Measurements from ENCODE around the gene SLCO1A2.

The SLCO1A2 gene

DNA sequence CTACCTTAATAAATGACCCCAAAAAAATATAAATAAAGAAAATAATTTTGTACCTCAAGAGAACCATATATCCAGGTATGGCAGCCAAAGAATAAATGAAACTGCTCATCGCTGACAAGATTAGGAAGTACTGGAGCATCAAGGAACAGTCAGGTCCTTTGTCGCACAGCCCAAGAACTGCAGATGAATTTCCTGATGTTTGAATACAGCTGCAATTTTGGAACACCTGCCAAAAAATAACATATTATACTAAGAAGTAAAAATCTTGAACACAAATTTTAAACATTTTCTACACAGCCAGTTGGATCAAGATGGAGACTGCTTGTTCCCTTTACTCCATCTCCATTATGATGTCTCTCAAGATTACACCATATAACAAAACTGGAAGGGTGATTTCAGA lies 42.6 kb downstream of the SLCO1A2 start:
- Mint-ChIP-seq H3K9me3 (no peaks in the 10 kb centered on the region), H3K27ac (no peak overlapping the region), H3K36me3 (no peaks in the 10 kb centered on the region), H3K27me3 (no peaks in the 10 kb centered on the region), H3K4me3 (no peak overlapping the region), H3K4me1 (peaks cover 7% of the 10 kb centered on the region)
- ATAC-seq = no peak

DNA sequence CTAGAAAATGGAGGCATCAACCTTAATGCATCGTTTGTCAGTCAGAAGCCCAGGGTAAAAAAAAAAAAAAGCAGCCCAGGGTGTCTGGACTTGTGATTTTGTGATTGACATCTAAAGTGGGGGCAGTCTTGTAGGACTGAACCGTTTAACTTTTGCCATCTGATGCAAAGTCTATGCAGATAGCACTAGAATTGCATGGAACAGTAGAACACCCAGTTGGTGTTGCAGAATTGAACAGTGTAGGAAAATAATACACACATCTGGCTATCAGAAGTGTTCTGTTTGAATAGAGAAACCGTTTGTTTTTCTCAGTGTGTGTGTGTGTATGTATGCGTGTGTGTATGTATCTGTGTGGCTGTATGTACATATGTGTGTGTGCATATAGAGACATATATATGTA lies 45.0 kb downstream of the SLCO1A2 start:
- ATAC-seq = no peak
- no peaks in the 10 kb centered on the region for H3K9me3 Mint-ChIP-seq
- no peaks in the 10 kb centered on the region for H3K27me3 Mint-ChIP-seq
- H3K36me3 Mint-ChIP-seq = no peaks in the 10 kb centered on the region
- no peak overlapping the region for H3K4me3 Mint-ChIP-seq
- no peak overlapping the region for H3K27ac Mint-ChIP-seq
- no peaks in the 10 kb centered on the region for H3K4me1 Mint-ChIP-seq

DNA sequence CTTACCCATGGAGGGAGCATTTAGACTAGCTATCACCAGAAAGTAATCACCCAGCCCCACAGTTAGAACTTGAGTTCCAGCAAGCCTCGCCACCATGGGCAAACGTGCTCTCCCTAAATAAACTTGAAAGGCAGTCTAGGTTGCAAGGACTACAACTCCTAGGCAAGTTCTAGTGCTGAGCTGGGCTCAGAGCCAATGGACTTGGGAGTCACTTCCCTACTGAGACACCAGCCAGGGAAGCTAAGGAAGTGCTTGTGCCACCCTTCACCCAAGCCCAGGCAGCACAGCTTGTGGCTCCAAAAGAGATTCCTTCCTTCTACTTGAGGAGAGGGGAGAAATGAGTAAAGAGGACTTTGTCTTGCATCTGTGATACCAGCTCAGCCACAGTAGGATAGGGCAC lies 57.9 kb downstream of the SLCO1A2 start:
- H3K4me1 Mint-ChIP-seq = no peaks in the 10 kb centered on the region
- ATAC-seq = no peak
- H3K9me3 Mint-ChIP-seq = no peaks in the 10 kb centered on the region
- no peak overlapping the region for H3K4me3 Mint-ChIP-seq
- H3K36me3 Mint-ChIP-seq = no peaks in the 10 kb centered on the region
- peaks cover 42% of the 10 kb centered on the region for H3K27me3 Mint-ChIP-seq
- no peak overlapping the region for H3K27ac Mint-ChIP-seq

DNA sequence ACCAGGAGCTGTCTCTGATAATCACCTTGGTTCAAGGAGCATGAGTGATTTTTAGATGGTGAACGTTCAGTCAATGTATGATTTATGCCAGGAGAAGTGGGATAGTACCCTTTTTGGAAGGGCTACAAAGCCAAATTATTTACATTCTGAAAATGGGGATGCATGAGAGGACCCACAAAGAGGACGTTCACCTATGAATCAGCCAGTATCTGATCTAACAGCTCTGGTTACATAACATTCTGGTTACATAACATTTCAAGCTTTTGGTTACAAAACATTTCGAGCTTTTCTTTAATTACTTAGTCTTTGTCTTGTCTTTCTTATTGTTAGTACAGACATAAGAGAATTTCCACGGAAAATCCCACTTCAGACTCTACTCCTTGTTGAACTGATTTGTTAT lies 68.8 kb downstream of the SLCO1A2 start:
- no peak for ATAC-seq
- Mint-ChIP-seq H3K27me3 (peaks cover 9% of the 10 kb centered on the region), H3K36me3 (peaks cover 6% of the 10 kb centered on the region), H3K27ac (no peak overlapping the region), H3K4me3 (no peak overlapping the region), H3K9me3 (peaks cover 11% of the 10 kb centered on the region), H3K4me1 (no peaks in the 10 kb centered on the region)

DNA sequence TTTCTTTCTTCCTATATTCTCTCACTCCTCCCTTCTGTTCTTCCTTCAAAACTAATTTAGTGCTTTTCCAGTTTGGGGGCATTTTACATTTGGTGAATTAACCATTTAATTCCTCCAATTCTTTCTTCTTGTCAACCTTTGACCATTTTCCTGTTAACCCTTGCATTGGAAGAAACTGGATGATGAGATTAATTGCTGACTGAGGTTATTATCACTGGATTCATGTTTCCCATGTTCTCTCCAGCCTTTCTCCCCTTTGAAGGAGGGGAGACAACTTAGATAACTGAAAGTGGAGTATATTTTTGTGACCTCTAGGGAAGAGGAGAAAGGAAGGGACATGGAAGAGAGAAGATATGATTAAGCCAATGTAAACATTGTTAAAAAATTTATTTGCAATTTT lies 70.5 kb downstream of the SLCO1A2 start:
- Mint-ChIP-seq H3K27me3 (peaks cover 9% of the 10 kb centered on the region), H3K9me3 (peaks cover 19% of the 10 kb centered on the region), H3K27ac (no peak overlapping the region), H3K4me1 (no peaks in the 10 kb centered on the region), H3K36me3 (peaks cover 6% of the 10 kb centered on the region), H3K4me3 (no peak overlapping the region)
- no peak for ATAC-seq

DNA sequence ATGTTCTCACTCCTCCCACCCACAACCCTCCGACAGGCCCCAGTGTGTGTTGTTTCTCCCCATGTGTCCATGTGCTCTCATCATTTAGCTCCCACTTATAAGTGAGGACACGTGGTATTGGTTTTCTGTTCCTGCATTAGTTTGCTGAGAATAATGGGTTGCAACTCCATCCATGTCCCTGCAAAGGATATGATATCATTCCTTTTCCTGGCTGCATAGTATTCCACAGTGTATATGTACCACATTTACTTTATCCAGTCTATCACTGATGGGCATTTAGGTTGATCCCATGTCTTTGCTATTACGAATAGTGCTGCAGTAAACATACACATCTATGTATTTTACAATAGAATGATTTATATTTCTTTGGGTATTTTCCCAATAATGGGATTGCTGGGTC lies 77.5 kb downstream of the SLCO1A2 start:
- Mint-ChIP-seq H3K4me1 (no peaks in the 10 kb centered on the region), H3K27me3 (no peaks in the 10 kb centered on the region), H3K36me3 (no peaks in the 10 kb centered on the region), H3K27ac (no peak overlapping the region), H3K9me3 (peaks cover 7% of the 10 kb centered on the region), H3K4me3 (no peak overlapping the region)
- ATAC-seq = no peak

DNA sequence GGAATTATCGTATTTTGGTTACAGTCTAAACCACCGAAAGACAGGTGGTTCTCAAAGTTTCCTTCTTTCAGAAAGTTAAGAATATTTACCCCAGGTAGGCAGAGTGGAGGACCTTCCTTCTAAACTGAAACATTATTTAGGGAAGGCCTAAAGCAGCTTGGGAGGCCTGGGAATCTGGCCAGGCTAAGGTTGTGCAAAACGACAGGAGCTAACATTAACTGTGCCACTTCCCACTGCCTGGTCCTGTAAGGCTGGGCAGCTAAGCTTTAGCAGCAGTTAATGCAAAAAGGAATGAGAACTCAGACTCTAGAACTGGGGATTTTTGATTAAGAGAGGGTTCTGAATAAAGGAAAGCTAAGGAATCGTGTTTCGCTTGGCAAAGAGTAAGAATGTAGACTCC lies 82.6 kb downstream of the SLCO1A2 start:
- no peak overlapping the region for H3K4me3 Mint-ChIP-seq
- ATAC-seq = no peak
- no peaks in the 10 kb centered on the region for H3K27me3 Mint-ChIP-seq
- H3K36me3 Mint-ChIP-seq = no peaks in the 10 kb centered on the region
- H3K4me1 Mint-ChIP-seq = no peaks in the 10 kb centered on the region
- H3K9me3 Mint-ChIP-seq = no peaks in the 10 kb centered on the region
- H3K27ac Mint-ChIP-seq = no peak overlapping the region

DNA sequence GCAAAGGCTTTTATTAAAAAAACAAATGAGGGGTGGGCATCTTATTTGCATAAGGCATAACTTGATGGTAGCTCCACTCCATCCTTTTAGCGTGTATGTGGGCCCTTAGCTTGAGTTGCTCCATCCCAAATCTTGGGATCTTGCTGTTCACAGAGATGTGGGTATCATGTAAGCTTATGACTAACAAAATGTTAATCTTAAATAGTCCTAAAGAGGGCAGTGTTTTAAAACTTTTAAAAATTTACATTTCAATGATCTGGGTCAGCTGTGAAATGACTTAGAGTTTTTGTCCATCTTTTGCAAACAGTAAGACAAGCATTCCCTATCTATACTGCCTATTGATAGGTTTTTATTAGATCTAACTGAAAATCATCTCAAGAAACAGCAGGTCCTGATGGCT lies 86.0 kb downstream of the SLCO1A2 start:
- Mint-ChIP-seq H3K36me3 (no peaks in the 10 kb centered on the region), H3K27ac (no peak overlapping the region), H3K4me1 (no peaks in the 10 kb centered on the region), H3K9me3 (no peaks in the 10 kb centered on the region), H3K4me3 (no peak overlapping the region), H3K27me3 (no peaks in the 10 kb centered on the region)
- ATAC-seq = no peak

DNA sequence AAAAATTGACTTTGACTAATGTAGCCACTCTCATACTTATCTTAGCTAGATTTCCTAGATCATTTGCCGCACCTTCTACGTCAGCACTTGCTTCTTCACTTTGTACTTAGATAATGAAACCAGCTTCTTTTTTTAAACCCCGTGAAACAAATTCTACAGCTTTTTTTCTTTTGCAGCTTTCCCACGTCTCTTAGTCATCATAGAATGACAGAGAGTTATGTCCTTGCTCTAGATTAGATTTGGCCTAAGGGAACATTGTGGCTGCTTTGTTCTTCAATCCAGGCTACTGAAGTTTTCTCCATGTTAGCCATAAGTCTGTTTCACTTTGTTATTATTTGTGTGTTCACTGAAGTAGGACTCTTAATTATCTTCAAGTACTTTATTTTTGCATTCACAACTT lies 94.9 kb downstream of the SLCO1A2 start:
- H3K36me3 Mint-ChIP-seq = no peaks in the 10 kb centered on the region
- no peaks in the 10 kb centered on the region for H3K9me3 Mint-ChIP-seq
- H3K27me3 Mint-ChIP-seq = no peaks in the 10 kb centered on the region
- H3K27ac Mint-ChIP-seq = no peak overlapping the region
- H3K4me1 Mint-ChIP-seq = no peaks in the 10 kb centered on the region
- no peak for ATAC-seq
- no peak overlapping the region for H3K4me3 Mint-ChIP-seq

DNA sequence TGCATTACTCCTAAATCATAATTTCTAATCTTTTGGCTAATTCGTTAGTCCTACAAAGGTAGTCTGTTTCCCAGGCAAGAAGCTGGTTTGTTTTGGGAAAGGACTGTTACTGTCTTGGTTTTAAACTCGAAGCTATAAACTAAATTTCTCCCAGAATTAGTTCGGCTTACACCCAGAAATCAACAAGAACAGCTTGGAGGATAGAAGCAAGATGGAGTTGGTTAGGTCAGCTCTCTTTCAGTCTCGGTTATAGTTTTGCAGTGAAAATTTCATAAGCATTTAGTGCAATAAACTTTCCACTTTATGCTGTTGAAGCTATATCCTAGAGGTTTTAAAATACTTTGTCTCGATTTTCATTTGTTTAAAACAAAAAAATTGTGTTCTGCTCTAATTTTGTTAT lies 100.3 kb downstream of the SLCO1A2 start:
- no peaks in the 10 kb centered on the region for H3K36me3 Mint-ChIP-seq
- no peak for ATAC-seq
- H3K27ac Mint-ChIP-seq = no peak overlapping the region
- H3K4me3 Mint-ChIP-seq = no peak overlapping the region
- no peaks in the 10 kb centered on the region for H3K4me1 Mint-ChIP-seq
- no peaks in the 10 kb centered on the region for H3K27me3 Mint-ChIP-seq
- peaks cover 2% of the 10 kb centered on the region for H3K9me3 Mint-ChIP-seq

DNA sequence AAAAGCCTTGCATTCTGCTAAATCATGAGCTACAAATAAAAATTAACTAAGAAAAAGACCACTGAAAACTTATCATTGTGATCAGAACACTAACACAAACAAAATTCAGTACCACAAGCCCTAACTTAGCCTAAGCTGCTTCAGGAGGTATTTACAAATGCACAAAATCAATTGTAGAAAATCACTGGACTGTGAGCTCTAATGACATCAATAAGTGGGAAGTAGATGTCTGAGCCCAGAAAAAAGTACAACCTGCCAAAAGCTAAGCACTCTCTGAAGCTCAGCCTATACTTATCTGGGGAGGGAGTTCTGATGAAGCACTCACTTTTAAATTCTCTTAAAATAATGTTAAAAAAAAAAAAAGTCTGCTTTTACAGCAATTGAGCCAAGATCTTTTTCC lies 110.8 kb downstream of the SLCO1A2 start:
- Mint-ChIP-seq H3K4me3 (no peak overlapping the region), H3K9me3 (no peaks in the 10 kb centered on the region), H3K36me3 (no peaks in the 10 kb centered on the region), H3K27ac (no peak overlapping the region), H3K27me3 (no peaks in the 10 kb centered on the region), H3K4me1 (no peaks in the 10 kb centered on the region)
- no peak for ATAC-seq

DNA sequence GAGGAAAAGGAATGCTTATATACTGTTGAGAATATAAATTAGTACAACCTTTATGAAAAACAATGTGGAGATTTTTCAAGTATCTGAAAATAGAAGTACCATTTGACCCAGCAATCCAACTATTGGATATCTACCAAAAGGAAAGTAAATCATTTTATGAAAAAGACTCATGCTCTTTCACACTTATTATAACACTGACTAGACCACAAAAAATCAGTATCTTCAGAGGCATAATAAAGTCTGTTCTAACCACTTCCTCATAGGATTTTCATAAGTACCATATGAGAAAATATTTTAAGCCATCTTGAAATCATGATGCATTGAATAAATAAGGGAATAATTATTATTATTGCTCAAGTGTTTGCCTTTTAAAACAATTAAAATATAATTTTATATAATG lies 112.9 kb downstream of the SLCO1A2 start:
- ATAC-seq = no peak
- Mint-ChIP-seq H3K9me3 (no peaks in the 10 kb centered on the region), H3K27me3 (no peaks in the 10 kb centered on the region), H3K4me1 (no peaks in the 10 kb centered on the region), H3K27ac (no peak overlapping the region), H3K36me3 (no peaks in the 10 kb centered on the region), H3K4me3 (no peak overlapping the region)

DNA sequence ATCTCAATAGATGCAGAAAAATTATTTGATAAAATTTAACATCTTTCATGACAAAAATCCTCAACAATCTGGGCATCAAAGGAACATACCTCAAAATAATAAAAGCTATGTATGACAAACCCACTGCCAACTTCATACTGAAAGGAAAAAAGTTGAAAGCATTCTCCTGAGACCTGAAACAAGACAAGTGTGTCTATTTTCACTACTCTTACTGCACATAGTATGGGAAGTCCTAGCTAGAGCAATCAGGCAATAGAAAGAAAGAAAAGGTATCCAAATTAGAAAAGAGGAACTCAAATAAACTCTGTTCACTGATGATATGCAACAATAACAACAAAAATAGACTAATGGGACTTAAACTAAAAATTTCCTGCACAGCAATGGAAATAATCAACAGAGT lies 113.6 kb downstream of the SLCO1A2 start:
- Mint-ChIP-seq H3K27me3 (no peaks in the 10 kb centered on the region), H3K9me3 (no peaks in the 10 kb centered on the region)

DNA sequence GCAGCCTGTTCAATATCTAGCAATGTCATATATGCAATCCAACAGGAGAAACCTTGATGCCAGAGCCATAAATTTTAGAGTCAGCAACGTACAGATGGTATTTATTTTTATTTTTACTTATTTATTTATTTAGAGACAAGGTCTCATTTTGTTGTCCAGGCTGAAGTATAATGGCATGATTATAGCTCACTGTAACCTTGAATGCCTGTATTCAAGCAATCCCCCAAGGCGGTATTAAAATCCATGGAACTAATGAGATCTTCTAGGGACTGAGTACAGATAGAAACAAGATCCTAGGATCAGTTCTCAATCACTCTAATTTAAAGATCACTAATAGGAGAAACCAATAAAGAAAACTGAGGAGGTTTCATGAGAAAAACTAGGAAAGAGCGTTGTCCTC lies 114.5 kb downstream of the SLCO1A2 start:
- no peaks in the 10 kb centered on the region for H3K9me3 Mint-ChIP-seq
- no peak overlapping the region for H3K4me3 Mint-ChIP-seq
- no peaks in the 10 kb centered on the region for H3K4me1 Mint-ChIP-seq
- no peak for ATAC-seq
- H3K27ac Mint-ChIP-seq = no peak overlapping the region
- H3K36me3 Mint-ChIP-seq = no peaks in the 10 kb centered on the region
- H3K27me3 Mint-ChIP-seq = no peaks in the 10 kb centered on the region

More for the DNA sequence above, 113.6 kb downstream of the SLCO1A2 start:
- no peak overlapping the region for H3K4me3 Mint-ChIP-seq
- H3K36me3 Mint-ChIP-seq = no peaks in the 10 kb centered on the region
- no peak for ATAC-seq
- no peaks in the 10 kb centered on the region for H3K4me1 Mint-ChIP-seq
- H3K27ac Mint-ChIP-seq = no peak overlapping the region

DNA sequence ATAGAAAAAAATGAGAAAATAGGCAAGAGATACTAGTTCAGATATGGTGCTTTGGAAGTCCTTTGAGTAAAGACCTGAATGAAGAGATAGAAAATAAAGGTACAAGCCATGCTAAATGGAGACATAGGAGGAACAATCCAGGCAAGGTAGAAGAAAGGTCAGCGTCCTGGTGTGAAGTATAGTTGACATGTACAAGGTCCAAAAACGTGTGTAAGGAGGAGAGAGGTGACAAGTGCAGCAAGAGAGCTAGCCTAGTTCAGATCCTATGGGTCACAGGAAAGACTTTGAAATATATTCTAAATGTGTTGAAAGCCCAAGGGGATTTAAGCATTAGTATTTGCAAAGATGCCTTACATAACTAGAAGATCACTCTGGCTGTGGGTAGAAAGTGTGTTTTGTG lies 115.5 kb downstream of the SLCO1A2 start:
- Mint-ChIP-seq H3K36me3 (no peaks in the 10 kb centered on the region), H3K9me3 (no peaks in the 10 kb centered on the region), H3K27me3 (no peaks in the 10 kb centered on the region), H3K4me1 (no peaks in the 10 kb centered on the region), H3K27ac (no peak overlapping the region), H3K4me3 (no peak overlapping the region)
- ATAC-seq = no peak
